H1 (cell line): ENCODE measurements around the gene KRT34. TPM values are rescaled to one million over a fixed set of nuclear protein-coding genes. Genes with fewer than 3 reads are reported as not detected.

Experiments used
- CTCF ChIA-PET: fragments of 300-600 bp; sonication (Branson Sonifier 250); formaldehyde crosslinking; loops from one replicate; lab custom pipeline; 2021; ENCODE audit not compliant: partially characterized antibody; lab: Charles Lee
- POLR2A ChIA-PET: fragments of 300-600 bp; sonication (Branson Sonifier 250); formaldehyde crosslinking; loops from one replicate; lab custom pipeline; 2021; ENCODE audit warnings: inconsistent platforms; ENCODE audit not compliant: partially characterized antibody; lab: Charles Lee
- DNase-seq, 2 experiments: peaks; one replicate each; pipeline versions ENCODE4 v3.0.0 to v3.0.0-alpha.2; 2010 to 2022; ENCODE audit warnings: low spot score in 2 of 2, low read depth in 1 of 2, mixed read lengths in 1 of 2
- FAIRE-seq: peaks from 2 replicates; lab custom pipeline; 2011; peaks lifted over from hg19 to GRCh38; lab: Jason Lieb, UNC
- H2AFZ ChIP-seq: 2 replicates; pipeline ENCODE4 v1.8.1; 2012; ENCODE audit warnings: low read length, inconsistent platforms
- H2AK5ac ChIP-seq: 2 replicates; pipeline ENCODE4 v1.6.1; 2013; ENCODE audit warnings: low read depth, low read length
- H2BK120ac ChIP-seq: replicated peaks from 2 replicates; pipeline ENCODE3; 2013; ENCODE audit warnings: low read depth, low read length, inconsistent platforms
- H2BK12ac ChIP-seq: 2 replicates; pipeline ENCODE4 v1.6.1; 2013; ENCODE audit warnings: low read depth, low read length
- H2BK15ac ChIP-seq: 2 replicates; pipeline ENCODE4 v1.6.1; 2013; ENCODE audit warnings: low read length
- H2BK20ac ChIP-seq: 2 replicates; pipeline ENCODE4 v1.6.1; 2013; ENCODE audit warnings: low read length
- H2BK5ac ChIP-seq: 2 replicates; pipeline ENCODE4 v1.6.1; 2013; ENCODE audit warnings: low read depth, low read length
- H3K14ac ChIP-seq: 2 replicates; pipeline ENCODE4 v1.6.1; 2013; ENCODE audit warnings: inconsistent platforms; ENCODE audit not compliant: insufficient read length
- H3K18ac ChIP-seq: 2 replicates; pipeline ENCODE4 v1.6.1; 2013; ENCODE audit warnings: low read length; ENCODE audit errors: extremely low read depth
- H3K23ac ChIP-seq: 2 replicates; pipeline ENCODE4 v1.6.1; 2013; ENCODE audit warnings: inconsistent platforms; ENCODE audit not compliant: insufficient read length
- H3K23me2 ChIP-seq: 2 replicates; pipeline ENCODE4 v1.6.1; 2013; ENCODE audit warnings: low read depth, low read length
- H3K27ac ChIP-seq: 2 replicates; pipeline ENCODE4 v1.6.1; 2011; ENCODE audit warnings: low read depth, low read length, inconsistent platforms
- H3K27me3 ChIP-seq, 4 experiments: replicated peaks in 1 of 4; 1 replicate in 1 of 4; 2 replicates in 3 of 4; pipeline versions ENCODE4 v1.6.1 to v1.8.1; 2011 to 2013; ENCODE audit warnings: low read length in 3 of 4, mild to moderate bottlenecking in 3 of 4, inconsistent platforms in 2 of 4, mixed read lengths in 2 of 4, moderate library complexity in 1 of 4; ENCODE audit not compliant: control insufficient read depth in 3 of 4, insufficient read depth in 3 of 4; ENCODE audit errors: extremely low read depth in 1 of 4
- H3K36me3 ChIP-seq, 4 experiments: 2 replicates each; pipeline versions ENCODE4 v1.6.1 to v1.8.1; 2011 to 2013; ENCODE audit warnings: mild to moderate bottlenecking in 4 of 4, low read length in 3 of 4, moderate library complexity in 2 of 4, control low read depth in 1 of 4, inconsistent platforms in 1 of 4; ENCODE audit not compliant: insufficient read depth in 4 of 4, control insufficient read depth in 2 of 4
- H3K4ac ChIP-seq: replicated peaks from 2 replicates; pipeline ENCODE3; 2013; ENCODE audit warnings: low read length, low read depth, mixed read lengths, inconsistent platforms; ENCODE audit not compliant: insufficient read length
- H3K4me1 ChIP-seq, 4 experiments: replicated peaks in 1 of 4; 1 replicate in 1 of 4; 2 replicates in 3 of 4; pipeline versions ENCODE4 v1.6.1 to v1.8.1; 2011 to 2013; ENCODE audit warnings: low read length in 3 of 4, inconsistent platforms in 2 of 4, mixed read lengths in 1 of 4; ENCODE audit not compliant: insufficient read depth in 4 of 4, control insufficient read depth in 3 of 4
- H3K4me2 ChIP-seq, 2 experiments: 2 replicates each; pipeline versions ENCODE4 v1.6.1 to v1.8.1; 2011 to 2013; ENCODE audit warnings: low read depth in 2 of 2, low read length in 2 of 2, control low read depth in 1 of 2, inconsistent platforms in 1 of 2, mild to moderate bottlenecking in 1 of 2; ENCODE audit not compliant: insufficient read depth in 1 of 2
- H3K4me3 ChIP-seq, 4 experiments: fragments of 200-600, 300-600 bp in 1 of 4; sonication (generic), shearing (Covaris generic), sonication (Bioruptor Twin) in 1 of 4; 2 replicates each; pipeline versions ENCODE4 v1.5.1 to v1.8.1; 2011 to 2016; ENCODE audit warnings: low read length in 4 of 4, low read depth in 3 of 4, control low read depth in 2 of 4, inconsistent platforms in 2 of 4, mild to moderate bottlenecking in 2 of 4, mixed read lengths in 1 of 4, moderate library complexity in 1 of 4; ENCODE audit not compliant: insufficient read depth in 2 of 4; ENCODE audit errors: extremely low read depth in 1 of 4
- H3K56ac ChIP-seq: replicated peaks from 2 replicates; pipeline ENCODE3; 2013; ENCODE audit warnings: low read depth, mild to moderate bottlenecking, mixed read lengths, low read length, inconsistent platforms; ENCODE audit not compliant: insufficient read length
- H3K79me1 ChIP-seq: 2 replicates; pipeline ENCODE4 v1.6.1; 2013; ENCODE audit warnings: low read depth, low read length, control low read depth
- H3K79me2 ChIP-seq, 2 experiments: 2 replicates each; pipeline versions ENCODE4 v1.6.1 to v1.8.1; 2012 to 2013; ENCODE audit warnings: low read length in 2 of 2, mild to moderate bottlenecking in 2 of 2, inconsistent platforms in 1 of 2; ENCODE audit not compliant: insufficient read depth in 2 of 2, control insufficient read depth in 1 of 2
- H3K9ac ChIP-seq, 4 experiments: replicated peaks in 1 of 4; 1 replicate in 1 of 4; 2 replicates in 3 of 4; pipeline versions ENCODE4 v1.6.1 to v1.8.1; 2011 to 2013; ENCODE audit warnings: low read depth in 3 of 4, low read length in 3 of 4, control low read depth in 2 of 4, mild to moderate bottlenecking in 2 of 4, moderate library complexity in 2 of 4, inconsistent platforms in 1 of 4; ENCODE audit errors: extremely low read depth in 1 of 4
- H3K9me3 ChIP-seq, 2 experiments: 2 replicates each; pipeline versions ENCODE4 v1.6.1 to v1.8.1; 2012 to 2013; ENCODE audit warnings: mild to moderate bottlenecking in 2 of 2, moderate library complexity in 2 of 2, control low read depth in 1 of 2, inconsistent platforms in 1 of 2, low read depth in 1 of 2, low read length in 1 of 2, mixed read lengths in 1 of 2; ENCODE audit not compliant: insufficient read depth in 2 of 2
- H4K20me1 ChIP-seq, 2 experiments: replicated peaks in 1 of 2; 2 replicates each; pipeline versions ENCODE3 to v1.8.1; 2011 to 2013; ENCODE audit warnings: inconsistent platforms in 2 of 2, low read length in 2 of 2, mild to moderate bottlenecking in 1 of 2; ENCODE audit not compliant: insufficient read depth in 2 of 2, control insufficient read depth in 1 of 2
- H4K5ac ChIP-seq: 2 replicates; pipeline ENCODE4 v1.6.1; 2013; ENCODE audit warnings: low read length, low read depth, mixed read lengths, inconsistent platforms; ENCODE audit not compliant: insufficient read length
- H4K8ac ChIP-seq: 2 replicates; pipeline ENCODE4 v1.8.0; 2013; ENCODE audit warnings: mild to moderate bottlenecking, moderate library complexity, low read length, inconsistent platforms; ENCODE audit not compliant: insufficient read depth; ENCODE audit errors: extremely low read depth
- H4K91ac ChIP-seq: replicated peaks from 2 replicates; pipeline ENCODE3; 2013; ENCODE audit warnings: low read length, mixed read lengths, inconsistent platforms; ENCODE audit not compliant: insufficient read length
- BACH1 ChIP-seq: IDR thresholded peaks from 2 replicates; pipeline ENCODE4 v1.6.1; 2012; ENCODE audit warnings: low read length, improper control_type of control experiment
- BCL11A ChIP-seq, 2 experiments: IDR thresholded peaks; one replicate each; pipeline ENCODE4 v1.6.1; 2011; ENCODE audit warnings: low read depth in 2 of 2, low read length in 2 of 2, mild to moderate bottlenecking in 2 of 2
- CBX5 ChIP-seq: fragments of 300-800, 300-1000 bp; sonication (generic); IDR thresholded peaks from 2 replicates; pipeline ENCODE4 v1.7.1; 2016; ENCODE audit warnings: antibody characterized with exemption, low read length, low read depth
- CBX8 ChIP-seq: fragments of 300-800, 300-1000 bp; sonication (generic); IDR thresholded peaks from 2 replicates; pipeline ENCODE4 v1.7.1; 2016; ENCODE audit warnings: low read depth, low read length, borderline replicate concordance
- FOSL1 ChIP-seq: IDR thresholded peaks from 2 replicates; pipeline ENCODE4 v1.6.1; 2011; ENCODE audit warnings: mild to moderate bottlenecking, low read depth, low read length, moderate library complexity; ENCODE audit not compliant: insufficient read depth
- GABPA ChIP-seq: IDR thresholded peaks from 2 replicates; pipeline ENCODE4 v1.6.1; 2011; ENCODE audit warnings: mild to moderate bottlenecking, low read length, moderate library complexity, borderline replicate concordance; ENCODE audit not compliant: insufficient read depth
- MAX ChIP-seq: IDR thresholded peaks from 2 replicates; pipeline ENCODE4 v1.6.1; 2012; ENCODE audit warnings: inconsistent platforms
- POU5F1 ChIP-seq: IDR thresholded peaks from 2 replicates; pipeline ENCODE4 v1.6.1; 2011; ENCODE audit warnings: low read depth, mild to moderate bottlenecking, low read length, moderate library complexity
- RNF2 ChIP-seq: fragments of 200-900, 300-1000 bp; sonication (generic); IDR thresholded peaks from 2 replicates; pipeline ENCODE4 v1.7.1; 2016; ENCODE audit warnings: borderline replicate concordance, low read depth, mild to moderate bottlenecking, antibody characterized with exemption, low read length; ENCODE audit not compliant: poor library complexity, severe bottlenecking; ENCODE audit errors: missing control alignments
- RXRA ChIP-seq: IDR thresholded peaks from 2 replicates; pipeline ENCODE4 v1.6.1; 2011; ENCODE audit warnings: low read depth, mild to moderate bottlenecking, low read length, moderate library complexity; ENCODE audit not compliant: insufficient read depth
- SIRT6 ChIP-seq: IDR thresholded peaks from one replicate; pipeline ENCODE4 v1.7.1; 2012; ENCODE audit warnings: low read length, inconsistent platforms
- TAF1 ChIP-seq: IDR thresholded peaks from 2 replicates; pipeline ENCODE4 v1.6.1; 2011; ENCODE audit warnings: mild to moderate bottlenecking, low read depth, low read length
- WGBS, 2 experiments: shearing (Covaris generic) in 1 of 2; methylation state at CpG; one replicate each; pipeline versions ENCODE4 v1.1.6 to v1.1.7; 2013 to 2015; ENCODE audit warnings: low lambda C conversion rate in 2 of 2, mixed read lengths in 2 of 2, inconsistent platforms in 1 of 2, low coverage in 1 of 2, missing lambda C conversion rate in 1 of 2; ENCODE audit not compliant: insufficient replicate concordance in 2 of 2, insufficient coverage in 1 of 2, insufficient read length in 1 of 2; ENCODE audit errors: extremely low coverage in 1 of 2, missing lambda C conversion rate in 1 of 2; 5-methylcytosine and 5-hydroxymethylcytosine counted together
- polyA plus RNA-seq, 7 experiments: library from polyadenylated mRNA; depleted of rRNA in 3 of 7; stranded (reverse) in 5 of 7; unstranded in 2 of 7; fragments of >200 nt in 5 of 7; fragments of 200-250 nt in 2 of 7; gene quantifications; 1 replicate in 5 of 7; 2 replicates in 1 of 7; 4 replicates in 1 of 7; pipeline versions ENCODE4 v1.2.1 to v1.2.3, GENCODE V29; 2011 to 2013; ENCODE audit warnings: missing spikeins in 2 of 7, mixed read lengths in 2 of 7
- total RNA-seq: library from RNA; stranded (reverse); fragmentation: NEBNext Ultra II Directional; extraction: Animal tissue kit (Norgen Biotek cat#: 25700); gene quantifications from 2 replicates; pipeline ENCODE4 v1.2.1, GENCODE V29; 2021

Gene KRT34
- total and polyA plus RNA-seq, 2 of the 8 experiments (the other 6 are each of a cell fraction or from before 2014, with no cell fraction given): not detected

GRCh38 chr17:41377546-41377945 lies 4.6 kb downstream of the KRT34 start:
- no peak overlapping the region for H2AK5ac ChIP-seq
- no peak overlapping the region for H4K8ac ChIP-seq
- H3K79me1 ChIP-seq: no peaks in the 10 kb centered on the region
- H2BK120ac ChIP-seq: no peak overlapping the region
- H3K56ac ChIP-seq: no peak overlapping the region
- no peak overlapping the region for H3K18ac ChIP-seq
- H3K27me3 ChIP-seq: no peaks in the 10 kb centered on the region
- H4K5ac ChIP-seq: no peak overlapping the region
- H2BK15ac ChIP-seq: no peak overlapping the region
- no peak overlapping the region for H2BK5ac ChIP-seq
- H3K9ac ChIP-seq: no peak overlapping the region
- no peak overlapping the region for H2BK20ac ChIP-seq
- no peak overlapping the region for H4K91ac ChIP-seq
- H3K23ac ChIP-seq: no peak overlapping the region
- H3K14ac ChIP-seq: no peak overlapping the region
- no peaks in the 10 kb centered on the region for H3K9me3 ChIP-seq
- no peak overlapping the region for H3K4me2 ChIP-seq
- H3K4me3 ChIP-seq: no peak overlapping the region
- no peak overlapping the region for H3K4ac ChIP-seq
- 61% methylated on average over 2 of the region's 2 CpGs; no CpG with 5 or more reads in 1 of the 2 experiments for WGBS, 2 experiments
- FAIRE-seq (no peak), DNase-seq (no peak)
- H3K4me1 ChIP-seq: no peaks in the 10 kb centered on the region
- ChIA-PET CTCF (interaction anchor here (1.1 kb wide), 1 partner anchor 110 kb away, joined by 3 read pairs; no protein-coding TSS in a partner anchor), POLR2A (no interaction called here)
- H3K36me3 ChIP-seq: no peaks in the 10 kb centered on the region
- TF ChIP-seq GABPA (no peak), FOSL1 (no peak), TAF1 (no peak), POU5F1 (no peak), CBX5 (no peak), MAX (no peak), SIRT6 (no peak), CBX8 (no peak), RXRA (no peak), BACH1 (no peak), RNF2 (no peak), BCL11A (IDR thresholded peaks at IDR 0.05; ENCODE audit: low read depth in 2 of 2, low read length in 2 of 2) (no peak)
- H2AFZ ChIP-seq: no peak overlapping the region
- H4K20me1 ChIP-seq: no peaks in the 10 kb centered on the region
- no peaks in the 10 kb centered on the region; the same call in 1 of the 2 replicates for H3K23me2 ChIP-seq
- no peaks in the 10 kb centered on the region for H3K79me2 ChIP-seq
- H3K27ac ChIP-seq: no peak overlapping the region
- no peak overlapping the region for H2BK12ac ChIP-seq
